GM06990 (cell line): Measurements from ENCODE around the gene ITGB2.

Source experiments
- DNase-seq: peaks from one replicate; pipeline ENCODE4 v3.0.0-alpha.2; 2011; ENCODE audit not compliant: insufficient read length; ENCODE audit errors: extremely low read depth
- H3K27me3 ChIP-seq: replicated peaks from 2 replicates; pipeline ENCODE4 v1.6.0; 2011; ENCODE audit warnings: low read length; ENCODE audit not compliant: control insufficient read depth, insufficient read depth
- H3K36me3 ChIP-seq: 2 replicates; pipeline ENCODE4 v1.5.1; 2011; ENCODE audit warnings: low read length; ENCODE audit not compliant: control insufficient read depth, insufficient read depth
- H3K4me3 ChIP-seq: replicated peaks from 2 replicates; pipeline ENCODE4 v1.5.1; 2011; ENCODE audit warnings: low read depth, mild to moderate bottlenecking, control low read depth, low read length
- TF ChIP-seq, protein P1 (sequence below): IDR thresholded peaks from 2 replicates; pipeline ENCODE4 v1.5.1; 2011; ENCODE audit warnings: low read length, control low read depth, mild to moderate bottlenecking, inconsistent platforms; ENCODE audit not compliant: insufficient read depth, poor library complexity, severe bottlenecking

The ITGB2 gene

GRCh38 chr21:44920694-44921604 lies at the start of gene ITGB2:
Gene ITGB2, minus strand, starts transcription at chr21:44920899. Its CDS starts 10,117 bp downstream, at chr21:44910782.
- Histone ChIP-seq H3K4me3 (peak within 1 kb of the TSS; percentile 71), H3K36me3 (peaks cover 3% of the 10 kb centered on the region; the same call in 1 of the 2 replicates), H3K27me3 (no peaks in the 10 kb centered on the region)
- peak; percentile 72 for DNase-seq
- TF ChIP-seq, protein P1, sequence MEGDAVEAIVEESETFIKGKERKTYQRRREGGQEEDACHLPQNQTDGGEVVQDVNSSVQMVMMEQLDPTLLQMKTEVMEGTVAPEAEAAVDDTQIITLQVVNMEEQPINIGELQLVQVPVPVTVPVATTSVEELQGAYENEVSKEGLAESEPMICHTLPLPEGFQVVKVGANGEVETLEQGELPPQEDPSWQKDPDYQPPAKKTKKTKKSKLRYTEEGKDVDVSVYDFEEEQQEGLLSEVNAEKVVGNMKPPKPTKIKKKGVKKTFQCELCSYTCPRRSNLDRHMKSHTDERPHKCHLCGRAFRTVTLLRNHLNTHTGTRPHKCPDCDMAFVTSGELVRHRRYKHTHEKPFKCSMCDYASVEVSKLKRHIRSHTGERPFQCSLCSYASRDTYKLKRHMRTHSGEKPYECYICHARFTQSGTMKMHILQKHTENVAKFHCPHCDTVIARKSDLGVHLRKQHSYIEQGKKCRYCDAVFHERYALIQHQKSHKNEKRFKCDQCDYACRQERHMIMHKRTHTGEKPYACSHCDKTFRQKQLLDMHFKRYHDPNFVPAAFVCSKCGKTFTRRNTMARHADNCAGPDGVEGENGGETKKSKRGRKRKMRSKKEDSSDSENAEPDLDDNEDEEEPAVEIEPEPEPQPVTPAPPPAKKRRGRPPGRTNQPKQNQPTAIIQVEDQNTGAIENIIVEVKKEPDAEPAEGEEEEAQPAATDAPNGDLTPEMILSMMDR, result no peak

DNA sequence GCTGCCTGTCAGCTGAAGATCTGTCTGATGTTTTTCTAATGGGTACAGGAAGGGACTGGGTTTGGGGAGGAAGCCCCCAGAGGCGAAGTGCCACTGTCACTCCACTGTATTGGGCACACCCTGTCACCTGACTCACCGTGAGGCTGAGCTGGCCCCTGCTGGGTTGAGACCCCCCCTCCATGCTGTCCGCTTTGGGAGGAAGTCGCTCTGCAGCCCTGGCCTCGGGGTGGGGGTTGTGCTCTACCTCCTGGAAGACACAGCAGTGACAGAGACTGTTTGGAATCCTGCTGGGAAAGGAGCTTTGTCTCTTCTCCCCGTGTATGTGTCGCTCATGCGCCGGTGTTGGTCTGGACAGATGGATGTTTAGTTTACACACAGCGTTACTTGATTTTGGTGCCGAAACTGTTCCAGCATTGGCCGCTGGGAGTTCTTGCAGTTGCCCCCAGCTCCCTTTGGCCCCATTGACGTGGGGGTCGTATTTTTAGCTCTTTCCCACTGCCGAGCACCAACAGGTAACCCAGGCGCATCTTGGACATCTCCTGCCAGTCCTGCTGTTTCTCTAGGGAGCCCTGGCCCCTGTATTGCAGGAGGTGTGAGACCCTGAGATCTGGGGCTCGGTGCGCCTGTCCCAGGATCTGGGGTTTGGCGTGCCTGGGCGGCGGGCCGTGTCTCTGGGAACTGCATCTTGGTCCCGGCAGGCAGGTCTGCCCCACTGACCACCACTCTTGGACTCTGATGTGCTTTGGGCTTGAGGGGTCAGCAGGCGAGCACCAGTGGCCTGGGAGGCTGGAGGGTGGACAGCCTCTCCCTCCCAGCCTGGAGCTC lies 49.4 kb upstream of the ITGB2 start:
- TF ChIP-seq, protein P1, result no peak
- Histone ChIP-seq H3K27me3 (no peaks in the 10 kb centered on the region), H3K36me3 (peaks cover 18% of the 10 kb centered on the region), H3K4me3 (no peak overlapping the region)
- no peak for DNase-seq

DNA sequence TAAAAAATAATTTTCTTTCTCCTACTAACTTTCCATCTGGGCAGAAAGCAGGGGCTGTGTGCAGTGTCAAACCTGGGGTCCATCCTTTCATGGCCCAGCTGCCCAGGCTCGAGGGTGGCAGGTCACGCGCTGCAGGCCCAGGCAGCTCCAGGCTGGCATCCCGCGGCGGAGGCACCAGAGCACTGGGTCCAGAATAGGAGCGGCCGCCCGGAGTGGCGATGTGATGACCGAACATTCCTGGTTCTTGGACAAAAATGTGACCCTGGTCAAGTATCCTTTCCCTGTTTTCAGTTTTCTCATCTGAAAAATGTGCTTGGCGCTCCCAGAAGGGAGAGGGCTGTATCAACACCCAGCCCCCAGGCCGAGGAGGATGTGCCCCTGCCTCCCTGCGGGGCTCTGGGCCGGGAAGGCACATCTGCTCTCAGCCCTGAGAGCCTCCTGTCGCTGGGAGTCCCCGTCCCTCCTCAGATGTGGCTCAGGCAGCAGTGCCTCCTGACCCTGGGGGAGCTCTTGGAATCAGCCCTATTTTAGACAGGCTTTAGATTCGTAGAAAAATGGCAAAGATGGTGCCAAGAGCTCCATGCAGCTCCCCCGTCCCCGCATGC lies 48.5 kb upstream of the ITGB2 start:
- no peak for DNase-seq
- TF ChIP-seq, protein P1, result no peak
- H3K36me3 ChIP-seq, result peaks cover 20% of the 10 kb centered on the region

DNA sequence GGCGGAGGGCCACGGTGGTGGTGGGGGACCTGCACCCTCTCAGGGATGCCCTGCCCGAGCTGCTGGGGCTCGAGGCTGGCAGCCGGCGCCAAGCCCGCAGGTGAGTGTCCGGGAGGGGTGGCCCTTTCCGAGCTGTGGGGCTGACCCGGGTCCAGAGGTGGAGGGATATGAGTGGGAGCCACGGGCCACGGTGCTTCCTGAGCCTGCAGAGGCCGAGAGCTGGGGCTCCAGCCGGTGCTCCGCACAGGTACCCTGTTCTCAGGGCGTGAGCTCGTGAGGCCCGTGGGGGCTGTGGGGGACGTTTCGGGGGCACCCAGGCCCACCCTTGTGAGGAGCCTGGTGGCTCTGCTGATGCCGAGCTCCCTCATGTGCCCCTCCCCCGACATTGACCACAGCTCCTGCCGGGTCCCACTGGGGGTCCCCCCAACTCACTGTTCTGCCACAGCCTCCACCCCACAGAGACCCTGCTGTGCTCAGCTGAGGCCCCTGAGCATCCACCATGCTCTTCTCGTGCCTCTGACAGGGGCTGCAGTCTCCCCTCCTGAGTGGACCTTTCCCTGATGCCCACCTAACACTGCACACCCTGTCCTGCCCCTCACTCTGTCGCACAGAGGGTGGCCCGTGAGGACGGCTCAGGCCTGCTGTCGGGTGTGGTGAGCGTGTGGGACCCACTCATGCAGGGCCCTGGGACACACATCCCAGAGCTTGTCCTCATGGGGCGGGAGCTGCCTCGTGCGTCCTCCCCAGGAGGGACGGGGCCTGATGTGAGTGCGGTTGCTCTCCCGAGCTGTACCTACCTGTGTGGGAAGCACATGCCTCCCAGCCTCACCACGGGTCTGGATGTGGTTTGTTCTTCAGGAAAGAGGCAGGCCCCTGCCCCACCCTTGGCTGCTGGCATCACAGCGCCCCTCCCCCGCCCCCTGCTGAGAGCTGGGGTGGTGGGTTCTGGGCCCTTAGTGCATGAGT lies 46.7 kb upstream of the ITGB2 start:
- Histone ChIP-seq H3K27me3 (no peaks in the 10 kb centered on the region), H3K4me3 (no peak overlapping the region), H3K36me3 (peaks cover 20% of the 10 kb centered on the region)
- TF ChIP-seq, protein P1, result no peak
- no peak for DNase-seq

More for the DNA sequence above, 48.5 kb upstream of the ITGB2 start:
- Histone ChIP-seq H3K4me3 (no peak overlapping the region), H3K27me3 (no peaks in the 10 kb centered on the region)
